ENCODE measurements around the gene CRTC3.
"Not testable (repeated sequence)": the region's sequence is repeated elsewhere in the genome, so short reads cannot be mapped to it uniquely, and the experiment has no call there.

Gene CRTC3, protein sequence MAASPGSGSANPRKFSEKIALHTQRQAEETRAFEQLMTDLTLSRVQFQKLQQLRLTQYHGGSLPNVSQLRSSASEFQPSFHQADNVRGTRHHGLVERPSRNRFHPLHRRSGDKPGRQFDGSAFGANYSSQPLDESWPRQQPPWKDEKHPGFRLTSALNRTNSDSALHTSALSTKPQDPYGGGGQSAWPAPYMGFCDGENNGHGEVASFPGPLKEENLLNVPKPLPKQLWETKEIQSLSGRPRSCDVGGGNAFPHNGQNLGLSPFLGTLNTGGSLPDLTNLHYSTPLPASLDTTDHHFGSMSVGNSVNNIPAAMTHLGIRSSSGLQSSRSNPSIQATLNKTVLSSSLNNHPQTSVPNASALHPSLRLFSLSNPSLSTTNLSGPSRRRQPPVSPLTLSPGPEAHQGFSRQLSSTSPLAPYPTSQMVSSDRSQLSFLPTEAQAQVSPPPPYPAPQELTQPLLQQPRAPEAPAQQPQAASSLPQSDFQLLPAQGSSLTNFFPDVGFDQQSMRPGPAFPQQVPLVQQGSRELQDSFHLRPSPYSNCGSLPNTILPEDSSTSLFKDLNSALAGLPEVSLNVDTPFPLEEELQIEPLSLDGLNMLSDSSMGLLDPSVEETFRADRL

GRCh38 chr15:90529371-90530249 is at the start of gene CRTC3:
Gene CRTC3, plus strand, starts transcription at chr15:90529923. Its CDS starts 149 bp downstream, at chr15:90530072.
- DNase-seq (ENCODE audit: low read depth, low spot score): no peak

DNA sequence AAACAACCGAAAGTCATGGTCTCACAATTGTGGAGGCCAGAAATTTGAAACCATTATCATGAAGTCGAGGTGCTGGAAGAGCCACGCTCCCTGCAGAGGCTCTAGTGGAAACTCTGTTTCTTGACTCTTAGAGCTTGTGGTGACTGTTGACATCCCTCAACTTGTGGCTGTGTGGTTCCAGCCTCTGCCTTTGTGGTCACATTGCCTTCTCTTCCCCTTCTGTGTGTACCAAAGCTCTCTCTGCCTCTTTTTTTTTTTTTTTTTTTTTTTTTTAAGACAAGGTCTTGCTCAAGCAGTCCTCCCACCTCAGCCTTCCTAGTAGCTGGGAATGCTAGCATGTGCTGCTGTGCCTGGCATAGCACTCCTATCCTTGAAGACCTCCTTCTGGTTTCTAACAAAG is 48.7 kb upstream of the CRTC3 start:
- DNase-seq (ENCODE audit: low read depth, low spot score): no peak

- DNase-seq (ENCODE audit: low read depth, low spot score): peak; percentile 9
These were observed 47.4 kb upstream of the CRTC3 start for GRCh38 chr15:90482124-90483011.

DNA sequence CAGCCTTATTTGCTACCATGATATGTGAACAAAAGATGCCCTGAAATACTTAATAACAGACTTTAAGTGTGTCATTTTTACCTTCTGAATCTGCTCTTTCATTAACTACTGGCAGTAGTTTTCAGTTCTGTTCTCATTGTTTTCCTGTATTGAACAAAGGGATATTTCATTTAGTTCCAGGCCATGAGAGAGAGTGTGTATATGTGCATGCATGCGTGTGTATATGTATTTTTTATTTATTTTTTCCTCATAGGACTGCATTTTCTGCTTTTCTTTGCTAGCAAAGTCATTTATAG is 46.8 kb upstream of the CRTC3 start:
- DNase-seq (ENCODE audit: low read depth, low spot score): no peak

DNA sequence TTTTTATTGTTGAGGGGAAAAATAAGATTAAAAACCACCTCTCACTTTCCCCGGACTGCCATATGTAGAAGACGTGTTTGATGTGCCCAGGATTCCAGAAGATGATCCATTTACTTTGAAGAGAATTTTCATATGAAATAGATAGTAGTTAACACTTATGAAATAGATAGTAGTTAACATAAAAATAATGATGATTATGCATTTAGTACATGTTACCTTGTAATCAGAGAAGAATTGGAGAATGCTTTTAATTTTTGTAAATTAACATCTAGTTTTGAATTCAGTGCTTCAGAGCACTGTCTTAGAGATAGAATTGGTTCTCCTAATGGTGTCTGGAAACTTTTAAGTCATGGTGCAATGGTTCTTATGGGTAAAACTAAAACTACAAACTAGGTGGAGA is 46.1 kb upstream of the CRTC3 start:
- DNase-seq (ENCODE audit: low read depth, low spot score): no peak

- DNase-seq (ENCODE audit: low read depth, low spot score): no peak
These were observed 42.5 kb upstream of the CRTC3 start for GRCh38 chr15:90487186-90487585.

GRCh38 chr15:90489514-90489913 is 40.2 kb upstream of the CRTC3 start:
- DNase-seq (ENCODE audit: low read depth, low spot score): no peak

DNA sequence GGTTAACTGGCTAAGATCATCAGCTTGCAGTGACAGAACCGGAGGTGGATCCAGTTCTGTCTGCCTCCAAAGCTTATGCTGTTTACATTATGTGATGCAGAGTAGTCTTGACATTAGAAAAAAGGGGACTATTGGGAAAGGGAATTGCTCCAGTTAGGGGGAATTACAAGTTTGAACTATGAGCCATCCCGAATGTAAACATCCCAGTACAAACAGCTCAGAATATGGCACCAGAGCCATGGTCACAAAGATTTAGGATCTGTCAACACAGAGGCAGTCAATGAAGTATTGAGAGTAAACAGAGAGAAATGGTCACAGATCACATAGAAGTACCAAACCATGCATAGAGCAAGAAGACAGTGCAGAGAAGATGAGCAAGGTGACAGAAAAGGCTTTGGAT is 39.8 kb upstream of the CRTC3 start:
- DNase-seq (ENCODE audit: low read depth, low spot score): no peak

DNA sequence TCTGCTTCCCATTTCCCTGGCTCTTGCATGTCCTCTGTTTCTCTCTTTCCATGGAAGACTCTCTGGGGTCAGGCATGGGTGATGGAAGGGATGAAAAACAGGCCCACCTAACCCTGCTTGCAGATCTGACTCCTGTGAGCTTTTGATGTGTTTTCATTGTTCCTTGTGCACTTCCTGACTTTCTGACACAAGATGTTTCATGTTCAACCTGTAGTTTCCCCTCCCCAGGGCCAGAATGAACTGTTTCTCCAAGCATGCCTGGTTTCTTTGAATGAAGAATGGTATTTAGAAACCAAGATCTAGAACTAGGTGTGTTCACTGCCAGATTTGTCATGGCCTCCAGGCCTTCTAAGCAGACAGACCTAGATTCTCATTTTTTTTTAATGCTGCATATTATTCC is 36.1 kb upstream of the CRTC3 start:
- no peak for DNase-seq (ENCODE audit: low read depth, low spot score)

- DNase-seq (ENCODE audit: low read depth, low spot score): no peak
These were observed 34.7 kb upstream of the CRTC3 start for GRCh38 chr15:90495067-90495466.

GRCh38 chr15:90496791-90497190 is 32.9 kb upstream of the CRTC3 start:
- no peak for DNase-seq (ENCODE audit: low read depth, low spot score)

DNA sequence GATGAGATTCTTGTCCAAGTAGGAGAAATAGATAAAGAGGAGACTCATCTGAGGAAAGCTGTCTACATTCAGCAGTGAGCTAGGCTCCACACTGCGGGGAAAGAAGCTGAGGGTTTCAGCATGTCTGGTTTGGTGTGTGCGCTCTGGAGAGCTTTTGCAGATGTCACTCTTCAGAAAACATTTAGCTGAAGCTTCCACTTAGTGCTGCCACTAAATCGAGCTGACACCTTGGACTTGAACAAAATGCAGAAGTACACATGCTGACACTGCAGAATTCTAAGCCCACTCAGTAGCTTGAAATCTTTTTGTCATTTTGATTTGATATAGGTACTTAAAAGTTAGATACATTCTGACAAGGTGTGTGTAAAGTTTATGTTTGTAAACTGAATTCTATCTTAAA is 32.3 kb upstream of the CRTC3 start:
- no peak for DNase-seq (ENCODE audit: low read depth, low spot score)

- no peak for DNase-seq (ENCODE audit: low read depth, low spot score)
These were observed 31.8 kb upstream of the CRTC3 start for GRCh38 chr15:90497912-90498311.

- no peak for DNase-seq (ENCODE audit: low read depth, low spot score)
These were observed 29.6 kb upstream of the CRTC3 start for GRCh38 chr15:90500171-90500570.

- DNase-seq (ENCODE audit: low read depth, low spot score): no peak
These were observed 27.8 kb upstream of the CRTC3 start for GRCh38 chr15:90501898-90502297.

GRCh38 chr15:90510781-90511180 is 18.9 kb upstream of the CRTC3 start:
- DNase-seq (ENCODE audit: low read depth, low spot score): not testable (repeated sequence)

DNA sequence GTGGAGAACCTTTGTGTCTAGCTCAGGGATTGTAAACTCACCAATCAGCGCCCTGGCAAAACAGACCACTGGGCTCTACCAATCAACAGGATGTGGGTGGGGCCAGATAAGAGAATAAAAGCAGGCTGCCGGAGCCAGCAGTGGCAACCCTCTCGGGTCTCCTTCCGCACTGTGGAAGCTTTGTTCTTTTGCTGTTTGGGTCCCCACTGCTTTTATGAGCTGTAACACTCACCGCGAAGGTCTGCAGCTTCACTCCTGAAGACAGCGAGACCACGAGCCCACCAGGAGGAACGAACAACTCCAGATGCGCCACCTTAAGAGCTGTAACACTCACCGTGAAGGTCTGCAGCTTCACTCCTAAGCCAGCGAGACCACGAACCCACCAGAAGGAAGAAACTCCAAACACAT is 18.5 kb upstream of the CRTC3 start:
- DNase-seq (ENCODE audit: low read depth, low spot score): not testable (repeated sequence)

DNA sequence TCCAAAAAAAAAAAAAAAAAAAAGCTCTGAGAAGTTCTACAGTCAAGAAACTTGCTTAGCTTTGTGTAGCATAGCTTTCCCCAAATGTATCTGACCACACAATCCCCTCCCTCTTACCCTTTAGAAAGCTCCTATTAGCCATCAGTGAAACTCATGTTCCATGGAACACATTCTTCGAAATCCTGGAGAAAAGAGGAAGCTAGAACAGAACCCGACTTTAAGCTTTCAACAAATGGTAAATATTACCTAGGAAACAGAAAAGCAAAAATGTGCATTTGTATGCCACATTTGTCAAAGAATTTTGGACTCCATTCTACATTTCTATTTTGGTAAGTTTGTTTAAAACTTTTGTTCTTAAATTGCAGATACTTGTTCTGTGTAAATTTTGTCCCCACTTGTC is 17.4 kb upstream of the CRTC3 start:
- DNase-seq (ENCODE audit: low read depth, low spot score): no peak

GRCh38 chr15:90512981-90513380 is 16.7 kb upstream of the CRTC3 start:
- no peak for DNase-seq (ENCODE audit: low read depth, low spot score)

DNA sequence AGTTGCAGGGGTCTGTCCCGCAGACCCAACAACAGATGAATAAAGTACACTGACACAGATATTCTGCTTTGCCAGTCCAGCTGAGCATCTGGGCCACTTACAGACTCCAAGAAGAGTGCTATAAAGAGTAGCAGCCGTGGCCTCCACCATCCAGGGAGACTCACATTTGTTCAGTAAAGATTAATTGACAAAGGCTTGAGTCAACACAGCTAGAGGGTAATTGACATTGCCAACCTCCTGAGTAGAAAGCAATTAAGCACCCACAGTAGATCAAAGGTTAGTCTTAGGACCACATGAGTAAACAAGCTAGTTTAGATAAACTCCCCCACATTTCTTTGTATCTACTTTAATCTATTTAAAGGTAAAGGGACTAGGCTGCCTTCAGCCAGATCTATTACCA is 16.3 kb upstream of the CRTC3 start:
- no peak for DNase-seq (ENCODE audit: low read depth, low spot score)

DNA sequence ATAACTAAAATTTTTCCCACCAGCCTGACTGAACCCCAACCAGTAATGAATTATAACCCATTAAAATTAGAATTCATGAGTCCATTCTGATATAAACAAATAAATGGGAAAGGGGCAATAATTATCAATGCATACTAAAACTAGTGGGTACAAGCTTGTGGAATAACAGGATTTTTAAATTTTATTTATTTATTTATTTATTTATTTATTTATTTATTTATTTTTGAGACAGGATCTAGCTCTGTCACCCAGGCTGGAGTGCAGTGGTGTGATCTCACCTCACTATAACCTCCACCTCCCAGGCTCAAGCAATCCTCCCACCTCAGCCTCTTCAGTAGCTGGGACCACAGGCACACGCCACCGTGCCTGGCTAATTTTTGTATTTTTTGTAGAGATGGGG is 15.8 kb upstream of the CRTC3 start:
- DNase-seq (ENCODE audit: low read depth, low spot score): not testable (repeated sequence)

DNA sequence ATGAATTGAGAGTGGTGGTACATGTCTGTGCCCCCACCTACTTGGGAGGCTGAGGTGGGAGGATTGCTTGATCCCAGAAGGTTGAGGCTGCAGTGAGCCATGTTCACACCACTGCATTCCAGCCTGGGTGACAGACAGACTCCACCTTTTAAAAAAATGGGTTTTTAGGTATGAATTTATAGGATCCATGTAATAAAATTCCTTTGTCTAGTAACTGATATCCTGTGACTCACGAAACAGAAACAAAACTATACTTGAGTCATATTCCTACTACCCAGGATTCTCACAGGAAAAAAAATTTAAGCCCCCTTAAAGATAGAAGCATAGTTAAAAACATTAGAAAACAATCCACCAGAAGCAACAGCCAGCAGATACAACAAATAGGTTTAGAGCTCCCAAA is 10.0 kb upstream of the CRTC3 start:
- no peak for DNase-seq (ENCODE audit: low read depth, low spot score)

Data from iPS DF 19.7 (cell line).